ENCODE results near the gene HSP90AB1. TPM values are rescaled to one million over a fixed set of nuclear protein-coding genes. Genes with fewer than 3 reads are reported as not detected.

Gene HSP90AB1
- polyA plus RNA-seq, 1 donor, result 991 TPM

DNA sequence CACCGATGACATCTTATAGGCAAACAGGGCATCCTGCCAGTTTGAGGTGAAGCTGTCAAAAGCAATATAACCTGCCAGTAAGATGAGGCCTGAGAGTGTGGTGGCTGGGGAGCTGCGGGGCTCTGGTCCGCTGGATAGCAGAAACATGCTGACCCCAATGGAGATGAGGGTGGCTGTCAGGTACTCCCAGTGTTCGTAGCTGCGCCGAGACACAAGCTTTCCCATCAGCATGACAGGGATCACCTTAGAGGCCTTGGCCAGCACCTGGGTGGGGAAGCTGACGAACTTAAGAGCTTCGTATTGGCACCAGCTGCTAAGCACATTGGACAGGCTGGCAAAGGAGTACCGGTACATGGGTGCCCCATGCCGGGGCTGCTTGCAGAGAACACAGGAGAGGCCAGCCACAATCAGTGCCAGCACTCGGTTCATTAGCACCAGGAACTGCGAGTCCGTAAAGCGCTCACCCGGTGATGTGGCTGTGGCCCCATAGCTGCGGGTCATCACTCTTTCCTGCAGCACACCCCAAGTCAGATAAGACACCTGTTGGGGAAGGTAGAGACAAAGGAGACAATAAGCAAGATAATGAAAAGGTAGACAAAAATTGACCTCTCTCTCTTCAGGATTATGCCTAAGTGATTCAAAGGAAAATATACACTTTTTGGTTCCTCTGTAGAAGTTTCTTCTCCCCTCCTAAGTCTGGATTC, 8.4 kb downstream of the HSP90AB1 start:
- no peak for DNase-seq (ENCODE audit: low read depth)

GRCh38 chr6:44255871-44256774, 9.2 kb downstream of the HSP90AB1 start:
- DNase-seq (ENCODE audit: low read depth), result no peak

- DNase-seq (ENCODE audit: low read depth), result no peak
Measured at GRCh38 chr6:44256775-44257024, 9.8 kb downstream of the HSP90AB1 start.

GRCh38 chr6:44257025-44257752, 10.3 kb downstream of the HSP90AB1 start, which contains the start of gene SLC35B2:
TSS of gene SLC35B2 (minus strand) at chr6:44257528. CDS start at chr6:44257410, 118 bp downstream.
- no peak for DNase-seq (ENCODE audit: low read depth)

DNA sequence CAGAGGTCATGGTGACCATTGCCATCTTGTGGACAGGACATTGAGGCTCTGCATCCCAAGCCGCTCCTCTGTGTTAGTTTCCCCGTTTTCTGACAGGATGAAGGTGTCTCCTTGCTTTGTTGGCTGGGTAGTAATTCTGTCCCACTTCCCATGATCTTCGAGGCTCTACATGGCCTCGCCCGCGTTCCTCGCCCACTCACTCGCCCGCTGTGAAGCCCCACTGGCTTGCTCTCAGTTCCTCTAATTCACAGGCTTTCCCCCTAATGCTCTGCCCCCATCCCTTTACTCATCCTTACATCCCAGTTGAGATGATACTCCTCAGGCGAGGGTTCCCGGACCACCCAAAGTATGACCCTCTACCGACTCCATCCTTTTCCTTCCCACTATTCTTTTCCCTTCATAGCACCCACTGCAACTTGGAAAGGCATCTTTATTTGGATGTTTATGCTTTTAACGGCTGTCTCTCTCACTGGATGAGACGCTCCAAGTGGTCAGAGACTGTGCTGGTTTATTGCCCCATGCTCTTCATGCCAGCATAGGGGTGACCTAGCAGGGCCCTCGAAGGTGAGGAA, 10.9 kb downstream of the HSP90AB1 start:
- DNase-seq (ENCODE audit: low read depth), result no peak

- no peak for DNase-seq (ENCODE audit: low read depth)
Measured at GRCh38 chr6:44258325-44258863, 11.5 kb downstream of the HSP90AB1 start.

DNA sequence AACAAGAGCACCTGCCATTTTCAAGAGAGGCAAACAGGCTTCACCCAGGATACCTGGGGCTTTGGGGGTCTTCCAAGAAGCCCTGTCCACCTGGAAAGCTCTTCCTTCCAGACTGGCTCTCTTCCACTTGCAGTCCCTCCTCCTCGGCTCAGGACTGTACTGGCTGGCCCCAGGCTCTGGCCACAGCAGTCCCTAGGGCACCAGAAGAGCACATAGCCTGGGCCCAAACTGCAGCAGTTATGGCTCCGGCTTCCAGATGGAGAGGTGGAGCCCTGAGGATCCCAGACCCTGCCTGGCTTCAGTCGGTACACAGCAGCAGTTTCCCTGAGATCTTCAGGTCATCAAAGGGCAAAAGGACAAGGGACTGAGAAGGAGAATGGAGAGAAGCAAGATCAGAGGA, 12.0 kb downstream of the HSP90AB1 start:
- DNase-seq (ENCODE audit: low read depth), result no peak

DNA sequence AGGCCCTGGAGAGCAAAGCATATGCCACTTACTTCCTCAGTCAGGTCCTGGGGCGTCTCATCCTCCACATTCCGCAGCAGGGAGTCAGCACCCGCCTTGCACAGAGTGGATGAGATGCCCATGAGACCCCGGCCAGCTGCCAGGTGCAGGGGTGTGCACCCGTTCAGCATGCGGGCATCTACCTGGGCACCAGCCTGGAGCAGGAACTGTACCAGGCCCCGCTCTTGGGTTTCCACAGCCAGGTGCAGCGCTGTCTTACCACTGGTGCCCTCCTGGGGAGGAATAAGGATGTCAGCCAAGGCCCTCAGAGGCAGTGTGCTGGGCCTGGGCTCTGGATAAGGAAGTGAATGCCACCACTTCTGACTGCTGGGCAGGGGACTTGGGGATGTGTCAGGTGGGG, 13.1 kb downstream of the HSP90AB1 start:
- DNase-seq (ENCODE audit: low read depth), result no peak

DNA sequence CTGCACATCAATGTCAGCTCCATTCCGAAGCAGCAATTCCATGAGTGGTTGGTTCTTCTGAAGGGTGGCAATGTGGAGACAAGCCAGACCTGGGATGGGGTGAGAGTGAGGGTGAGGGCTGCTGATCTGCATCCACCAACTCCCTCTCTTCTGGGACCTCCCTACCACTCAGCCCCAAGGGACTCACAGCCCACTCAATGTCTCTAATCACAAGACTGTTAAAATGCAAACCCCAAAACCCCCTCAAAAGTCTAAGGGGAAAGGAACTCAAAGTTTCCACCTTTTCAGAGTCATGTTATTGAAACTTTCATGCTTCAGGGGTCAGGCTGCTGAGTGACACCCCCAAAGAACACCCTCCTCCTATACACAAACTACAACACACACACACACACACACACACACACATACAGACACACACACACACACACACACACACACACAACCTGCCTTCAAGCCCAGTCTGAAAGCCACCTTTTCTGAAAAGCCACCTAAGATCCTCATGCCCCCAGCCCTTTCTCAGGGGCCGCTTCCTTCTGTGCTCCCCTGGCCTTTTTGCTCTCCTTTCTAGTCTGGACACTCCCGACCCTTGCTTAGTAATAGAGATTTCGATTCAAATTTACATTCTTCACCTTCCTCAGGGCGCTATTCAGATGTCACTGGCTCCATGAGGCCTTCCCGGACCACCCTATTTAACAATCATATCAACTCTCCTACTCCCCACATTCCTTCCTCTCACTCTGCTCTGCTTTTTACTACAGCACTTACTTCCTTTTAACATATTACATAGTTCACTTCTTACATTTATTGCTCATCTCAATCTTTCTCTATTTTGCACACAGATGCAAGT, 13.8 kb downstream of the HSP90AB1 start:
- DNase-seq (ENCODE audit: low read depth), result no peak

- DNase-seq (ENCODE audit: low read depth), result no peak
Measured at GRCh38 chr6:44261581-44261980, 14.7 kb downstream of the HSP90AB1 start.

- DNase-seq (ENCODE audit: low read depth), result no peak
Measured at GRCh38 chr6:44262467-44263353, 15.8 kb downstream of the HSP90AB1 start.

DNA sequence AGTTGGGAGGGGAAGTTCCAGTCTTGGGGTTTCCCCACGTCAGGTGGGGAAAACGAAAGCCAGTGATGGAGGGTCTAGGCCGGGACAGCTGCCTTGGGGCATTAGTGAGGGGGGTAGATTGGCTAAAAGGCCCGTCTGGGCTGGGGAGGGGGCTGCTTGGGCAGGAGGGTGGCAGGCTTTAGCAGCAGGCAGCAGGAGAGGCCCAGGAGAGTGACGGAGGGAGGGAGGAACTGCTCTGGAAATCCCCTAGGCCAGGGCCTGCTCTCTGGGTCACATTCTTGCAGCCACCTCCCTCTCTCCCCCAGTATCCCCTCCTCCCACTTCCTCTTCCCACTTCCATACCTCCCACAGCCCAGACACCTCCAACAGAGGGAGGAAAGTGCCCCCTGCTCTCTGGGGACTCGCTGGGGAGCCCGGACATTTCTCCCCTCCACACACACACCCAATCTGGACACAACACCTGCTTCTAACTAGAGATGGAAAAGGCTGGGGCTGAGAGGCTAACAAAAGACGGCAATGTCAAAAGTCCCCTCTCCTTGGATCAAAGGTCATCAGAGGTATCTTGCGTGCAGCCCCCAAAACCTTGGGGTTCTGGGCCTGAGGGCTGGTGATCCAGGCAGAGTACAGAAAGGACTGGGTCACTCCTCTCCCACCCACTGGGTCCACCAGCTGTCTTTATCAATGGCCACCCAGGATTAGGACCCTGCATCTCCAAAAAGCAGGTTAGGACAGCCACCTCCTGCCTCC, 16.6 kb downstream of the HSP90AB1 start:
- no peak for DNase-seq (ENCODE audit: low read depth)

DNA sequence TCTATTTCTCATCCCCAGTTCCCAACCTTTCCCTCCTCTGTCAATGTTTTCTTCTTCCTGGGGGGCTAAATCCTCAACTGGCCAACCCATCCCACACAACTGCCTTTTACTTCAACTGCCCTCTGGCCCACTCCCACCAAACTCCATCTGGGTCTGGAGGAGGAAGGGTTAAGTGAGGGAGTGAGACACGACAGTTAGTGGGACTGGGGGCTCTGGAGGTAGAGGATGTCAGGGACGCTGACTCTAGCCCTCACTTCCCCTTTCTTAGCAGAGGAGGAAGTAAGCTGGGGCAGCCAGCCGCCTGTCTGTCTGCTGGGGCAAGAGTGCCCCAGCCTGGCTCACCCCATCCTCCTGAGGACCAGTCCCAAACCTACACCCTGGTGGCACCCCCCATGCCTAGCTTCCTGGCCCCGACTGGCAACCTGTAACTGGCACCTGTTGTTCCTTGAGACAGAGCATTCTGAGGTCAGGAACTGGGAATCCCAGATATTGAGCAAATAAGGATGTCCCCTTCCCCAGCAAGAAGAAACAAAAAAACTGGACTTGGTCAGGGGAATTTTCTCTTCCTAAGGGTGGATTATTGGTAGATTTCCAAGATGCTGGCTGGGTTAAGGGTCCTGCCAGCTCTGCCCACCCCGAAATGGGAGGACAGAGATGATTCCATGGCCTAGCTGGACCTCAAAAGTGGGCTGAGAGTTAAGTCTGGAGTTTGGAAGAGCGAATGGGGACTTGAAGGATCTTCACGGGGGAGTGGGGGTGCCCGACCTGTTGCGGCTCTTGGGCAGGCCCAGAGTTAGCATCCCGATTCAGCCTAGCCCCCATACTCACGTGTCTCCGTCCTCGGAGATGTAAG, 17.5 kb downstream of the HSP90AB1 start:
- DNase-seq (ENCODE audit: low read depth), result no peak

GRCh38 chr6:44265007-44265721, 18.3 kb downstream of the HSP90AB1 start, which contains the start of gene NFKBIE:
TSS of gene NFKBIE (minus strand) at chr6:44265551. CDS start at chr6:44265346, 205 bp downstream.
- no peak for DNase-seq (ENCODE audit: low read depth)

GRCh38 chr6:44265722-44266233, 18.9 kb downstream of the HSP90AB1 start:
- no peak for DNase-seq (ENCODE audit: low read depth)

GRCh38 chr6:44266347-44266746, 19.4 kb downstream of the HSP90AB1 start:
- DNase-seq (ENCODE audit: low read depth), result no peak

DNA sequence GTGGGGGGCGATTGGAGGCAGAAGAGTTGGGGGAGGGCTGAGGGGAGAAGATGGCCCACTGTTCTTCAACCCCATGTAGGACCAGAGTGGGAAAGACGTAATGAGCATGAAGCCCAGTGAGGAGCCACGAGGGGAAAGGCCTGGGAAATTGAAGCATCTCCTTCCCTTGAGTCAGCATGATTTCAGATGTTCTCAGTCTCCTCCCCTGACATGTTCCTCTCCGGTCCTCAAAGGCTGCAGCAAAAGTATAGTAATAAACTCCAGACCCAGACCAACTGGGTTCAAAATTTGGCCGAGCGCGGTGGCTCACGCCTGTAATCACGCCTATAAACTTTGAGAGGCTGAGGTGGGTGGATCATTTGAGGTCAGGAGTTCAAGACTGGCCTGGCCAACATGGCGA, 20.4 kb downstream of the HSP90AB1 start:
- DNase-seq (ENCODE audit: low read depth), result no peak
